Left cardiac atrium (tissue), 4 donors: ENCODE data around the gene MYL9. TPM values are rescaled to one million over a fixed set of nuclear protein-coding genes. Genes with fewer than 3 reads are reported as not detected.
"Not testable (repeated sequence)": the region's sequence is repeated elsewhere in the genome, so short reads cannot be mapped to it uniquely, and the experiment has no call there.

Source experiments
- ATAC-seq, 2 donors: fragments of 200-7000 bp; cut with Tn5 transposase; one replicate each; pipeline ENCODE4 v1.9.1; 2020; ENCODE audit warnings: mild to moderate bottlenecking in 2 of 2, moderate library complexity in 2 of 2
- DNase-seq: peaks from one replicate; pipeline ENCODE4 v3.0.0-alpha.2; 2020
- intact Hi-C, 2 donors: fragments of 100-400 bp; cut with DNase I; formaldehyde crosslinking; loops; one replicate each; pipeline versions ENCODE4 v1.14.1 to v1.15.1; 2022 to 2023
- total RNA-seq, 2 donors: library from RNA; stranded (reverse); fragmentation: NEBNext Ultra II Directional; extraction: Animal tissue kit (Norgen Biotek cat#: 25700); gene quantifications; one replicate each; pipeline ENCODE4 v1.2.1, GENCODE V29; 2021
- donor health status: DM: no; HTN: yes; CAD: no.
- donor health status: DM: no; HTN: yes; CAD: no; lungs with severe emphysema.
- donor health status: DM: yes; HTN: yes; CAD: no.
- donor health status: Dilated cardiomyopathy.

The MYL9 gene
- total RNA-seq, 2 donors from 2014 or later = 1,946 to 2,055 TPM

DNA sequence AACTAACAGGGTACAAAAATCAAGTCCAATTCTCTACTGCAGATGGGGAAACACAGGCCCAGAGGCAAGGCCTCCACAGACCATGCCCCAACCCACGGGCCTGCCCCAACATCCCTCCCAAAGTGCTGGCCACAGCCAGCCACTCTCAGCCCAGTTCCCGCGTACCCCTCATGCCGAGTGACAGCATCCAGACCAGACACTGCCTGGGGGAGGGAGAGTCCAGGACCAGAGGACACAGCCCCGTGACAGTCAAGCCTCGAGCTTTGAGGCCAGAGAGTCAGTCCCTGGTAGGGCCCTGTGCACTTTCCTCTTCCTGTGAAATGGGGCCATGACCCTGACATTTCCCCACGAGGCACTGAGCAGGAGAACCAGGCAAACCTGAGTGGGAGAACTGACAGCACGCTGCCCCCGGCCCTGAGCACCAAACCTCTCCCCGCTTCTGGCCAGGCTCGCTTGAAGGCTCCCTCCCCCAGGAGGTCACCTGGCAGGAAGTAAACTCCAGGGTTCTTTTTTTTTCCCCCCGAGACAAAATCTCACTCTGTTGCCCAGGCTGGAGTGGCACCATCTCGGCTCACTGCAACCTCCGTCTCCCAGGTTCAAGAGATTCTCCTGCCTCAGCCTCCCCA, 4.9 kb downstream of the MYL9 start:
- intact Hi-C loops = no loop called here
- DNase-seq (no peak), ATAC-seq (no peak)

GRCh38 chr20:36547186-36548005, 6.1 kb downstream of the MYL9 start:
- no peak for ATAC-seq
- intact Hi-C loops = no loop called here
- DNase-seq = no peak

DNA sequence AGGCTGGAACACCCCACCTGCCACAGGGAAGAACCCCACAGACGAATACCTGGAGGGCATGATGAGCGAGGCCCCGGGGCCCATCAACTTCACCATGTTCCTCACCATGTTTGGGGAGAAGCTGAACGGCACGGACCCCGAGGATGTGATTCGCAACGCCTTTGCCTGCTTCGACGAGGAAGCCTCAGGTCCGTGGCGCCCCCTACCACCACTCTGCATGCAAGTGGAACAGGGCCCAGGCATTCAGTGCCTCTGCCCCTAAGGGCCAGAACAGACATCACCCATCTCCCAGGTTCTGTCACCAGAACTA, 6.6 kb downstream of the MYL9 start:
- ATAC-seq = no peak
- intact Hi-C loops = no loop called here
- DNase-seq = no peak

DNA sequence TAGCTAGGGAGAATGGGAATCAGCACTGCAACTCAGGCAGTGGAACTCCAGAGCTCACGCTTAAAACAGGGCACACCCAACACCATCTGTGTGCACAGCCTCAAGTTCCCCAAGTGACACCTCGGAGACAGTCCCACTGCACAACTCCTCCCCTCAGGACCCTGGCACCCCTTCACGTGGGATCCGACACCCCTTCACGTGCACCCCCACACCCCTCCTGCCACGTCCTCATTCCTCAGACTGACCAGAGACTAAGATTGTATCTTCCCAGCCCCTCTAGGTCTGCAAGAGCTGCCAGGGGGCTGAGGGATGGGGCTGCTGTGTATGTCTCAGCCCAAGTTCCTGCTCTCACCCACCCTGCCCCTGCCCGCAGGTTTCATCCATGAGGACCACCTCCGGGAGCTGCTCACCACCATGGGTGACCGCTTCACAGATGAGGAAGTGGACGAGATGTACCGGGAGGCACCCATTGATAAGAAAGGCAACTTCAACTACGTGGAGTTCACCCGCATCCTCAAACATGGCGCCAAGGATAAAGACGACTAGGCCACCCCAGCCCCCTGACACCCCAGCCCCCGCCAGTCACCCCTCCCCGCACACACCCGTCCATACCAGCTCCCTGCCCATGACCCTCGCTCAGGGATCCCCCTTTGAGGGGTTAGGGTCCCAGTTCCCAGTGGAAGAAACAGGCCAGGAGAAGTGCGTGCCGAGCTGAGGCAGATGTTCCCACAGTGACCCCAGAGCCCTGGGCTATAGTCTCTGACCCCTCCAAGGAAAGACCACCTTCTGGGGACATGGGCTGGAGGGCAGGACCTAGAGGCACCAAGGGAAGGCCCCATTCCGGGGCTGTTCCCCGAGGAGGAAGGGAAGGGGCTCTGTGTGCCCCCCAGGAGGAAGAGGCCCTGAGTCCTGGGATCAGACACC, 7.6 kb downstream of the MYL9 start:
- ATAC-seq = no peak
- intact Hi-C loops = no loop called here
- DNase-seq = no peak

GRCh38 chr20:36549628-36549941, 8.3 kb downstream of the MYL9 start:
- intact Hi-C loops = no loop called here
- no peak for DNase-seq
- peak in 1 of 2 donors; percentile 8 for ATAC-seq

GRCh38 chr20:36549942-36550789, 8.8 kb downstream of the MYL9 start:
- intact Hi-C loops = loop anchor here in 1 of 2 donors (10.0 kb wide), 1 partner anchor 225 kb away; the partner anchor contains the start of gene DSN1
- DNase-seq = no peak
- peak; percentile 18 to 35 for ATAC-seq

GRCh38 chr20:36550790-36551299, 9.5 kb downstream of the MYL9 start:
- DNase-seq (no peak), ATAC-seq (peak; percentile 45 to 50)
- intact Hi-C loops = loop anchor here in 1 of 2 donors (10.0 kb wide), 1 partner anchor 224 kb away; the partner anchor contains the start of gene DSN1

DNA sequence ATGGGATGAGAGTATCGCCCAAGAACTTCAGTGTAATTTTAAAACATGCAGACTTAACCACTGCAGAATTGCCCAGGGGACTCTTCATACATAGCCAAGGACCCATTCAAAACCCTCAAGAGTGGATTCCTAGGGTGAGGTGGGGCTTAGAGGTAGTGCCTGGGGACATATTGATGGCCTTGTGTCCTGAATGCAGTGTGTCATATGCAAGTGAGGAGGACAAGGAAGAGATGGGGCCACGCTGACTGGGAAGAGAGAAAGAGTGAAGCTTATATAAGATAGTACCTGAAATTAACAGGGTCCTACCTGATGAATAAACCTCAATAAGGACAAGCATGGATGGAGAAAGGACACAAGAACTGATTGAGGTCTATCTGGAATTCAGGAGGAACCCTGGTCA, 13.9 kb downstream of the MYL9 start:
- DNase-seq (no peak), ATAC-seq (no peak)
- intact Hi-C loops = loop anchor here (5.0 to 10.0 kb wide), 2 partner anchors 37 to 220 kb away; partner anchors contain the start of gene DSN1 (in 1 of the 2)

GRCh38 chr20:36562724-36563123, 21.4 kb downstream of the MYL9 start:
- DNase-seq (no peak), ATAC-seq (no peak)
- intact Hi-C loops = no loop called here

DNA sequence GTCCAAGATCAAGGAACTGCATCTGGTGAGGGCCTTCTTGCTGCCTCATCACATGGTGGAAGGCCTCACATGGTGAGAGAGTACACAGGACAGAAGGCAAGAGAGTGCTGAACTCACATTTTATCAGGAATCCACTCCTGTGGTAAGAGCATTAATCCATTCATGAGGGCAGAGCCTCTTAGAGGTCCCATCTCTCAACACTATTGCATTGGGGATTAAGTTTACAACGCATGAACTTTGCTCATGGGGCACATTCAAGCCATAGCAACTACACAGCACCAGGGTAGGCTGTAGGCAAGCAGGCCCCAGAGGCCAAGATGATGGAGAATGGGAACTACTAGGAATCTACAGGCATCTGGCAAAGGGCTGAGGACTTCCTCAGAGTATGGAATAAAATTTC, 22.1 kb downstream of the MYL9 start:
- intact Hi-C loops = no loop called here
- ATAC-seq = no peak
- no peak for DNase-seq

DNA sequence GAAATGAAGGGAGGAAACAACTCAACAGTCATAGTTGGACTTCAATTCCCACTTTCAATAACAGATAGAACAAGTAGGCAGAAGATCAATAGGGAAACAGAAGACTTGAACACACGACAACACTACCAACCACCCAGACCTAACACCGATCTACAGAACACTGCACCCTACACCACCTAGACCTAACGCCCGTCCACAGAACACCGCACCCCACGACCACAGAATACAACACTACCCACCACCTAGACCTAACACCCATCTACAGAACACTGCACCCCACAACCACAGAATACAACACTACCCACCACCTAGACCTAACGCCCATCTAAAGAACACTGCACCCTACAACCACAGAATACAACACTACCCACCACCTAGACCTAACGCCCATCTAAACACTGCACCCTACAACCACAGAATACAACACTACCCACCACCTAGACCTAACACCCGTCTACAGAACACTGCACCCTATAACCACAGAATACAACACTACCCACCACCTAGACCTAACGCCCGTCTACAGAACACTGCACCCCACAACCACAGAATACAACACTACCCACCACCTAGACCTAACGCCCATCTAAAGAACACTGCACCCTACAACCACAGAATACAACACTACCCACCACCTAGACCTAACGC, 22.9 kb downstream of the MYL9 start:
- intact Hi-C loops, ATAC-seq, DNase-seq: not testable (repeated sequence)

- ATAC-seq, DNase-seq, intact Hi-C loops: not testable (repeated sequence)
Observed at GRCh38 chr20:36564726-36565121, 23.4 kb downstream of the MYL9 start.

DNA sequence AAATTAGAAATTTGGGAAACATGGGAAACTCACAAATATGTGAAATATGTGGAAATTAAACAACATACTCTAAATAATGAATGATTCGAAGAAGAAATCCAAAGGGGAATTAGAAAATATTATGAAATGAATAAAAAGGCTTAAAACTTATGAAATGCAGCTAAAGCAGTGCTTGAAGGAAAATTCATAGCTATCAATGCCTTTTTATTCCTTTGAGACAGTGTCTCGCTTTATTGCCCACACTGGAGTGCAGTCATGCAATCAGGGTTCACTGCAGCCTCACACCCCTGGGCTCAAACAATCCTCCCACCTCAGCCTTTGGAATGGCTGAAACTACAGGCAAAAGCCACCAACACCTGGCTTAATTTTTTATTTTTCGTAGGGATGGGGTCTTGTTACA, 24.2 kb downstream of the MYL9 start:
- intact Hi-C loops = no loop called here
- ATAC-seq = no peak

GRCh38 chr20:36569847-36570429, 28.6 kb downstream of the MYL9 start:
- intact Hi-C loops = no loop called here
- DNase-seq (no peak), ATAC-seq (peak in 1 of 2 donors; percentile 10)

More for the DNA sequence above, 24.2 kb downstream of the MYL9 start:
- no peak for DNase-seq

DNA sequence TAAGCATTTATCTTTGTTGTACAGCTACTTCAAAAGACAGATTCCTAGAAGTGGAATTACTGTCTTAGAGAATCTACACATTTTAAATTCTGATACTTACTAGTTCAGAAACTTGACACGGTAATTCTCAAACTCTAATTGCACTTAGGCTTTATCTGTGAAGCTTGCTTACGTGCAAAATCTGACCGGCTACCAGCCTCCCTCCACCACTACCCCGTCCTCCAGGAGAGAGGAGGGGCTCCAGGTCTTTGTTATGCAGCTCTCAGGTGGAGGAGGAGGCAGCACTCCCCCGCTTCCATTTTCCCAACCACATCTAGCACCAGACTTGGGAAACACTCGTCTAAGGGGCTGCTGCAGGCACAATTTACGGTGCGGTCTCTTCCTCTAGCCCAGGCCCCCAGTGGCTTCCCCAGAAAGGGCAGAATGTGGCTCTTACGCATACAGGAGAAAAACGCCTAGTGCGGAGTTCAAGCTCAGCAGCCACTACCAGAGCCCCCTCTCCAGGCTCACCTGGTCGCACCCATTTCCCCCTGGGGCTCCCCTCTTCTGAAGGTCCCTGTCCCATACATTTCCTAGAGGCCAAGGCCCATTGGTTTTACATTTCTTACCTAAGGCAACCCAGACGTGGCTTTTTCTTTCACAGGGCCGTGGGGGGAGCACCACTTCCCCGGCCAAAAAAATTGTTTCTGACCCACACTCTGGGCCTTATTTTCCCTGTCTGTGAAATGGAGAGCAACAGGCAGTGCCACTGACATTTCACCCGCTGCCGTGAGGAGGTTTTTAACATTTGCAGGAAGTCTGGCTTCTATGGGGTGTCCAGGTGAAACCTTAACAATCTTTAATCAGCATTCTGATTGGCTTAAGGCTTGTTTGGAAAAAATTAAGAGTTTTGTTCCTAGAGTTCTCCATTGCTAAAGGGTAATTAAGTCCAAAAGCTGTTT, 30.5 kb downstream of the MYL9 start:
- DNase-seq (no peak), ATAC-seq (no peak)
- intact Hi-C loops = no loop called here

DNA sequence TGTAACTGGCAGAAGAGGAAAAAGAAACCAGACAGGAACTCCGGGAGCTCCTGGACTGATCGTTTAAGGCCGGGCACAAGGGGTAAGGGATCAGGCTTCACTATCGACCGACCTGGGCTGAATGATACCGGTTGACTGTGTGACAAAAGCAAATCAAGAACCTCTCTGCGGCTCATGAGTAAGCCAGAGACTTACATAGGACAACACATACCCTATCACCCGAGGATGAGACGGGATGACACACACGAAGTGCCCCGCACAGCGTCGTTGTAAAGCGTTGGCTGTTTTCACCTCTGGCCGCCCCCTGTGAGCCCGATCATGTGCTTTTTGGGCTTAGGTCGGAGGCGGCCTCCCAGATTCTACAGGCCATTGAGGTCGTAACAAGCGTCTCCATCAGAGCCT, 31.4 kb downstream of the MYL9 start:
- intact Hi-C loops = no loop called here

More for the DNA sequence above, 31.4 kb downstream of the MYL9 start:
- ATAC-seq = peak in 1 of 2 donors; percentile 9
- no peak for DNase-seq
